GM12891 (cell line): Measurements from ENCODE around the gene PRRT1B.

Experiments used
- POLR2A ChIP-seq: IDR thresholded peaks from 2 replicates; pipeline ENCODE4 v1.6.1; 2011; ENCODE audit warnings: low read depth, low read length, control low read depth
- POLR2AphosphoS5 ChIP-seq: IDR thresholded peaks from 2 replicates; pipeline ENCODE4 v1.6.1; 2011; ENCODE audit warnings: low read depth, low read length, control low read depth
- TAF1 ChIP-seq: IDR thresholded peaks from 2 replicates; pipeline ENCODE4 v1.6.1; 2011; ENCODE audit warnings: low read depth, low read length, control low read depth

DNA sequence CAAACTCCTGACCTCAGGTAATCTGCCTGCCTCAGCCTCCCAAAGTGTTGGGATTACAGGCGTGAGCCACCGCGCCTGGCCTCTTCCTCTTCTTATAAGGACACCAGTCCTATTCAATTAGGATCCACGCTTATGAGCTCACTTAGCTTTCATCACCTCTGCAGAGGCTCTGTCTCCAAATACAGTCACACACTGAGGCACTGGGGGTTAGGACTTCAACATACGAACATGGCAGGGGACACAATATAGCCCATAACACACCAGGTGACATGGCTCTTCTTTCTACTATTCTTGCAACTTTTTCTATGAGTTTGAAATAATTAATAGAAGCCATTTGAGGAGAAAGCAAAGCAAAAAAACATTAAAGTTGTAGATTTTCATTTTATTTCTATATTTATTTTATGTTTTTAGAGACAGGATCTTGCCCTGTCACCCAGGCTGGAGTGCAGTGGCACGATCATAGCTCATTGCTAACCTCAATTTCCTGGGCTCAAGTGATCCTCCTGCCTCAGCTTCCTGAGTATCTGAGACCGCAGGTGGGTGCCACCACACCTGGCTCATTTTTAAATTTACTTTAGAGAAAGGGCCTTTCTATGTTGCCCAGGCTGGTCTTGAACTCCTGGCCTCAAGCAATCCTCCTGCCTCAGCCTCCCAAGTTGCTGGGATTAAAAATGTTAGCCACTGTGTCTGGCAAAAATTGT, 6.0 kb upstream of the PRRT1B start:
- TF ChIP-seq POLR2A (no peak), POLR2AphosphoS5 (no peak), TAF1 (no peak)
